ENCODE measurements around the gene DHFR2.
"Not testable (repeated sequence)": the region's sequence is repeated elsewhere in the genome, so short reads cannot be mapped to it uniquely, and the experiment has no call there.

DHFR2 gene

DNA sequence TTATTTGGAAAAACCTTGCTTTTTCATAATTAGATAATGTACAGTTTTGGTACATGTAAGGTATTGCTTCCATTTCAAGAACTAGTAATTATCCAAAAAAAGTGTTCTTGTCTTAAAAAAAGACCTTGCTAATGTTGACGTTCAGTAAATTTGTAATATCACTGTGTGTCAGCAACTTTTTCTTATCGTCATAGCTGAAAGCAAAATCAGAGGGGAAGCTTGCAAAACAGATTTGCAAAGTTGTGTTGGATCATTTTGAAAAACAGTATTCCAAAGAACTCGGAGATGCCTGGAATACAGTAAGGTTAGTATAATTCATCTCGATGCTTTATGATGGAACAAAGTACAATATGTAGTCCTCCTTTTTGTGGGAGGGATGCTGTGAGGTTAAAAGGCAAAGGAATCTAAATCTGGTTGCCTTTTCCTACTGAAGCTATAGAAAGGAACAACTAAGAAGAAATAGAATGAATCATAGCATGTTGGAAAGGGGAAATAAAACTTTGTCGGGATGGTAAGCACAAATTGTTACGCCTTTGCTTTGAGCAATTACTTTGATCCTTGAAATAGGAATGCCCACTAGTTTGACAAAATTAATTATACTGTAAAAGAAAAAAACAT is 1.6 kb upstream of the DHFR2 start:
- DNase-seq: no peak

DNA sequence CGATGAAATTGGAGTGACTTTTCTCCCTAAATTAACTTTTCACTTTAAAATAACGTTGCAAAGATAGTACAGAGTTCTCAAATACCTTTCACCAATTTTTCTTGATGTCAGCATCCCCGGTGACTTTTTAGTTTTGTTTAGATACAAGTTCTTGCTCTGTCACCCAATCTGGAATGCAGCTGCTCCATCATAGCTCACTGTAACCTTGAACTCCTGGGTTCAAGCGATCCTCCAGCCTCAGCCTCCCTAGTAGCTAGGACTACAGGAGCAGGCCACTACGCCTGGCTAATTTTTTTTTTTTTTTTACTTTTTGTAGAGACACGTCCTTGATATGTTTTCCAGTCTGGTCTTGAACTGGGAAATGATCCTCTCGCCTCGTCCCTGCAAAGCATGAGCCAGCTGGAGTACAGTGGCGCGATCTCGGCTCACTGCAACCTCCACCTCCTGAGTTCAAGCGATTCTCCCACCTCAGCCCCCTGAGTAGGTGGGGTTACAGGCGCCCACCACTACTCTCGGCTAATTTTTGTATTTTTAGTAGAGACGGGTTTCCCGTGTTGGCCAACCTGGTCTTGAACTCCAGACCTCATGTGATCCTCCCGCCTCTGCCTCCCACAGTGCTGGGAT is 892 bp upstream of the DHFR2 start:
- peak; percentile 27 for DNase-seq

DNA sequence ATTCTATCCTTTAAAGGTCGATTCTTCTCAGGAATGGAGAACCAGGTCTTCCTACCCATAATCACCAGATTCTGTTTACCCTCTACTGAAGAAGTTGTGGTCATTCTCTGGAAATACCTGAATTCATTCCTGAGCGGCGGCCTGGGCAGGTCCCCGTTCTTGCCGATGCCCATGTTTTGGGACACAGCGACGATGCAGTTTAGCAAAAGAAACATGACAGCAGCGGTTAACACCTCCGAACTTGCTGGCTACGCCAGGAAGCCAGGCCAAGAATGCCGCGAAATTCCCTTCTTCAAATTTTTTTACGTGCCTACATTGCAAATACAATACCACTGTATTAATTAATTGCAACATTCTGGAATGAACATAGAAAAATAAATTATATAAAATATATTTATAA is 1.4 kb downstream of the DHFR2 start:
- DNase-seq: no peak

DNA sequence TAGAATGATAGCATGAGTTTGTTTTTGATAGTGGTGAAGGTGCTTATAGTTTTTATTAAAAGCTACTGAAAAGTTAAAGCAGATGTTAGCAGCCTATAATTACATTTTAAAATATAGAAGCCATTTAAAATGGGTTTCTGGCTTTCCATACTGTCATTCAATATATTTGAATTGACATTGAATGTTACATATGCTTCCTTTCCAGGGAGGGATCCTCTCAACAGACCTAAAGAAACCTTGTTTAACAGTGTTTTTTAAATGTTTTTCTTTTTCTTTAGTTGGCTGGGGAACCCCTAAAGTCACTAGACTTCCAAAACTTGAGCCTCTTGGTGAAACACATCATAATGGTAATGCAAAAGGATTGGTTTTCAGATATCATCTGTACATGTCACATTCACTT is 12.2 kb downstream of the DHFR2 start:
- DNase-seq: no peak

DNA sequence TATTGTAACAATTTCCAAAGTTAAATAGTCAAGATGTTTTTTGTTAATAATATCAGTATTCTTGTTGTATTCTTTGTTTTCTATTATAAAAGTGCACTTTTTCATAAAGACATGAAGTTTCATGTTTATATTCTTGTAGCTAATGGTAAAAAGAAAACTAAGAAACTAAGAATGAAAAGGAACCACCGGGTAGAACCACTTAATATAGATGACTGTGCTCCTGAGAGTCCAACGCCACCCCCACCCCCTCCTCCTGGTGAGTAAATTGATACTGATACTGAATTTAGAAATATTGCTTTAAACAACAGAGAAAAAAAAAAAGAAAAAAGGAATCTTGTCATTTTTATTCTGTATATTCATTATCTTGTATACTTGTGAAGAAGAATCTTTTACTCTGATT is 13.4 kb downstream of the DHFR2 start:
- DNase-seq: no peak

DNA sequence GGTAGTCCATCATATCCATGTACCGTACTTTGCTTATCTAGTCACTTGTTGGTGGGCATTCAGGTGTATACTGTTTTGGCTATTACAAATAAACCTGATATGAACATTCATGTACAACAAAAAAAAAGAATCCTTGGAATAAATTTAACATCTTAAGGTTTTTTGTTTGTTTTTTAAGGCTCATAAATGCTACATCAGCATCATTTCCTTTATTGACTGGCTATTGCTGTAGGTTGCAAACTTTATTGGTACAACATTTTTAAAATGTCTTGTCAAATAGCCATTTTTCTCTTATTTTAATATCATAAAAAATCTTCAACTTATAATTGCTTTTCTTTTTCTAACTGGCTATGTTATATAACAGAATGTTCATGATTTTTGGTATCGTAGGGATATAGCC is 16.2 kb downstream of the DHFR2 start:
- no peak for DNase-seq

DNA sequence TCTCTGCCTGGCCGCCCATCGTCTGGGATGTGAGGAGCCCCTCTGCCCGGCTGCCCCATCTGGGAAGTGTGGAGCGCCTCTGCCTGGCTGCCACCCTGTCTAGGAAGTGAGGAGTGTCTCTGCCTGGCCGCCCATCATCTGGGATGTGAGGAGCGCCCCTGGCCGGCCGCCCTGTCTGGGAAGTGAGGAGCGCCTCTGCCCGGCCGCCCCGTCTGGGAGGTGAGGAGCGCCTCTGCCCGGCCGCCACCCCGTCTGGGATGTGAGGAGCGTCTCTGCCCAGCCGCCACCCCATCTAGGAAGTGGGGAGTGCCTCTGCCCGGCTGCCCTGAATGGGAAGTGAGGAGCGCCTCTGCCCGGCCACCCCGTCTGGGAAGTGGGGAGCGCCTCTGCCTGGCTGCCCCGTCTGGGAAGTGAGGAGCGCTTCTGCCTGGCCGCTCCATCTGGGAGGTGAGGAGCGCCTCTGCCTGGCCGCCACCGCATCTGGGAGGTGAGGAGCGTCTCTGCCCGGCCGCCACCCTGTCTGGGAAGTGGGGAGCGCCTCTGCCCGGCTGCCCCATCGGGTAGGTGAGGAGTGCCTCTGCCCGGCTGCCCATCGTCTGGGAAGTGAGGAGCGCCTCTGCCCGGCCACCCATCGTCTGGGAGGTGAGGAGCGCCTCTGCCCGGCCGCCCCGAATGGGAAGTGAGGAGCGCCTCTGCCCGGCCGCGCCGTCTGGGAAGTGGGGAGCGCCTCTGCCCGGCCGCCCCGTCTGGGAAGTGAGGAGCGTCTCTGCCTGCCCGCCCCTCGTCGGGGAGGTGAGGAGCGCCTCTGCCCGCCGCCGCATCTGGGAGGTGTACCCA is 18.4 kb downstream of the DHFR2 start:
- not testable (repeated sequence) for DNase-seq

DNA sequence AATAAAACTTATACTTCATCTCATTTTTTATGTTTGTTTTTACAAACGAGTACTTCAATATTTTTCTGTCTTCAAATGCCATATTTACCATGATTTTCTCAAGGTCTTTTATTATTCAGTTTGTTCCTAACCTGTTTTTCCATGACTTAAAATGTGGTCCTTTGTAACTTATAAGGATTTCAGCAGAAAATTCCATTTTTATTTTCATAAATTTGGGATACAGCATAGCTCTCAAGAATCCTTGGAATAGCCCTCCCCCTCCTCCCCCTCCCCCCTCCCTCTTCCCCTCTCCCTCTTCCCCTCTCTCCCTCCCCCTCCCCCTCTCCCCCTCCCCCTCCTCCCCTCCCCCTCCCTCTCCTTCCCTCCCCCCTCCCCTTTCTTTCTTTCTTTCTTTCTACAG is 19.4 kb downstream of the DHFR2 start:
- no peak for DNase-seq

DNA sequence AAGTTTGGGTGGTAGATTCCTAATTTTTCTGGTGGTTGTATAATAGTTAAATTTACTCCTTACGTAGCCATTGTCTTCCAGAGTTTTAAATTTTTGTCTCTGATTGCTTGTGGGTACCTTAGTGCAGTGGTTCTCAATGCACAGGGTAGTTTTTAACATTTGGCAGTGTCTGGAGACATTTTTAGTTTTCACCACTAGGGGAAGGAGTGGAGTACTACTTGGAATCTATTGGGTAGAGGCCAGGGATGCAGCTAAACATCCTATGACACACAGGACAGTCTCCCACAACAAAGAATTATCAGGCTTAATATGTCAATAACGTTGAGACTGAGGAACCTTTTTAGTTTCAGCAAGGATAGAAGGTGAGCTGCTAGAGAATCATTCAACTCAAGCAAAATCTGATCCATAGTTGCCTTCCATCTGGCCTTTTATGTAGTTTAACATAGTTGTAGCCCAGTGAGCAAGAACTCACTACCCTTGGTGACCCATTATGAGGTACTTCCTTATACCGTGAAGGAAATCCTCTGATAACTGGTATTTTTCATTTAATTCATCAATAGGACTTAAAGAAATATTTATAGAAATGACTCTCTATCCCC is 25.7 kb downstream of the DHFR2 start:
- no peak for DNase-seq

DNA sequence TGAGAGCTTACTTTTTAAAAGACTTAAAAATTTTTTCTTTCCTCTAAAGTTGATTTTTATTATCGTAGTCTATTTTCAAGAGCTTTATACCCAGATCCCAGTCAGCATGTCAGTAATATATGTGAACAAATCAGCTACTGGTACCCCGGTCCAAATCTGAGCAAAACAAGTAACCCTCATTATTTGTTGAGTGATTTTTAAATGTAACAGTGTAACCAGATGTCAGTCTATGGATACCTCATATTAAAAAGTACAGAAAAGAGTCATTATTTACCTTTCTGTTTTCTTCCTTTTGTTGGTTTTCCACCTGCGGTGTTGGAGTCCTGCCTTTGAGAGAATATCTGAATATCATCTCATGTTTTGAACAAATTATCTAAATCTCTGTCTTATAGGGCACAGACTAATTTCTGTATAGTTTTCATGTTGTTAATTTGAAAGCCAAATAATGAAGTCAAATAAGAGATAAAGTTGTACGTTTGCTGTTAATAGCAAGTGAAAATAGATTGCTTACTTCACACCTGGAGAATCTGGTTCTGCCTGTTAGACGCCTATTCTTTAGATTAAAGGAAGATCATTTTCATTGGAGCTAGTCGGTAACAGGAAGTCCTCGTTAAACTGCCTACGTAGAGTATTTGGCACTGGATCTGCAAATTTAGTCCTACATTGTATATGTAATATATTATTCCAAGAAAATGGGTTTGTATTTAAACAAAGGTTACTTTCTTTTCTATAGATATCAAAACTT is 34.5 kb downstream of the DHFR2 start, which contains the start of gene STX19:
Gene STX19 (minus strand): TSS at position 505 of the 745 bp plus-strand sequence. CDS start 13,328 bp downstream, outside the sequence.
- DNase-seq: no peak

DNA sequence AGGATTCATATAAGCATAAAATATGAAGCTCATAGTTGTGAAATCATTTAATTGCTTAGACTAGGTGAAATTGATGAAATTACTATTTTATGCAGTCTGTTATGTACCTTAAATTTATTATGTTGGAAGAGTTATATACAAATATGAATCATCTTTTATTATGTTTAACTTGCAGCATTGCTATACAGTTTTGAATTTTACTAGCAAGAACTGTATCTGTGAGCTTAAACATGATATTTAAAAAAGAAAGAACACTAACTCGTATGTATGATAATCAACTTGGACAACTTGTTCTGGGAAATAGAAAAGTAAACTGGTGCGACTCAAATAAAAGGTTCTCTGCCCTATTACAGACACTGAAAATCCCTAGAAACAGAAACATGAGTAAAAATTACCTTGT is 36.1 kb downstream of the DHFR2 start:
- no peak for DNase-seq

DNA sequence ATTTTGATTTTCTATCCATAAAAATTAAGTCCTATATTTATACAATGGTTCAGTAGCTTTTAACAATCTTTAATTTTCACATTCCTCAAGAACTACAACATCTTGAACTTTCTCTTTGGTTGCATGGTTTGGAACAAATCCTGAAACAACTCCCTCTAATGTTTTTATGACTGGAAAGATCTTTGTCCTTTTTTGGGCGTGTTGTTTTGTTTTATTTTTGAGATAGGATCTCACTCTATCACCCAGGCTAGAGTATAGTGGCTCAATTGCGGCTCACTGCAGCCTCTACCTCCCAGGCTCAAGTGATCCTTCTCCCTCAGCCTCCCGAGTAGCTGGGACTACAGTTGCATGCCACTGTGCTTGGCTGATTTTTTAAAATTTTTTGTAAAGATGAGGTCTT is 38.3 kb downstream of the DHFR2 start:
- no peak for DNase-seq

DNA sequence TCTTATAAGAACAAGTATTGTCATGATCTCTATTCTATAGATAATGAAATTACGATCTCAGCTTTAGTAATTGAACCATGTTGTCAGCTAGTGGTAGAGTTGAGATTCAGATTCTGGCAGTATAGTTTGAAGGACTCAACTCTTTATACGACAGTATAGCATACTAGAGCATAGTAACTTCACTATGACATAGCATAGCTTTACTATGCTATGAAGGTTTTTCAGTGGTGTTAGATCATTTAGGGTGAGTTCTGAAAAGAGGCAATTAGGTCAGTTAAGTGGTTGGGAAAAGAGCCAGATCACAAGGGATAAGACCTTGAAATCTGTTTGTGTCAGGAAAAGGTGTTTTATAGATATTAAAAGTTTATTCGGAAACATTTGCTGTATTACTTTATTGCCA is 42.4 kb downstream of the DHFR2 start:
- DNase-seq: no peak

DNA sequence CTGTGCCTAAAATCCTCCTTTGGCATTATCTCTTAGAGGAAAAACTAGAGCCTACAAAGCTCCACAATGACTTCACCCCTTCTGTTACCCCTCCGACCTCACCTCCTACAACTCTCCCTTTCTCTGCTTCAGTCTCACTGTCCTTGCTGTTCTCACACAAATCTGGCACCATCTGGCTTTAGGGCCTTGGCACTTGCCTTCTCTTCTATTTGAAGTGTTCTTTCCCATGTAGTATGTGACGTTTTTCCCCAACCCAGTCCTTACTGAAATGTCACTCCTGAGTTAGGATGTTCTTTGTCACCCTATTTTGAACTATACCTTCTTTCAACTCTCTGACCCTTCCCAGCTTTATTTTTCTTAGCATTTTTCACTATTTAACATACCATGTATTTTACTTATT is 43.1 kb downstream of the DHFR2 start:
- no peak for DNase-seq

DNA sequence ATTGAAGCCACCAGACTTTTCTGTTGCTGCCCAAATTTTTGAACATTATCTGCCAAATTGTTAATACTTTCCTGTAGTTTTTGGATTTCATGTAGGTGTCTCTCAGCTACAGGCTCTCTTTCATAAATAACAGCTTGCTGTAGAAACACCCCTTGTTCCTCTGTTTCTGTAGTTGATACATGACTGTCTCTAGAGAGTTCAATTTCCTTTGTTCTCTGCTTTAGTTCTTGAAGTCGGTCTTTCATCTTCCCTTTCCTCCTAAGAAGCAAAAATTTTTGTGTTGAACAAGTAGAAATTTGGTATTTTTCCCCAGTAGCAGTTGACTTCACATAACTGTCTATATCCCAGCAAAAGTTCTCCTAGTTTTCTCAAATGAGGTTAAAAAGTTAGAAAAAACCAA is 47.7 kb downstream of the DHFR2 start:
- DNase-seq: no peak

DNA sequence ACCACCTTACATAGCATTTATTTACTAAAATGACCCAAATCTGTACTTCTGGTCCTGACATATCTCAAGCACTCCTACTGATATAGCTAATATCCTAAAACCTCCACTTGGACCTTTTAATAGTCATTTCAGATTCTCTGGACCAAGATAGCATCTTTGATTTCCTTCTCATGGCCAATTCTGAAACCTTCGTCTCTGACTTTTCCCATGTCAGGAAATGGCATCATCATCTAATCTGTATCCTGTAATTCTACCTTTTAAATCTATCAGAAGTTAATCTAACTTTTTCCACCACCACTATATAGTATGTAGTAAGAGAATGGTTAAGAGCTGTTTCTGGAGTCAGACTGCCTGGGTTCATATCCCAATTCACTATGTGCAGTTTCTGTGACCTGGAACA is 50.5 kb downstream of the DHFR2 start:
- DNase-seq: no peak

DNA sequence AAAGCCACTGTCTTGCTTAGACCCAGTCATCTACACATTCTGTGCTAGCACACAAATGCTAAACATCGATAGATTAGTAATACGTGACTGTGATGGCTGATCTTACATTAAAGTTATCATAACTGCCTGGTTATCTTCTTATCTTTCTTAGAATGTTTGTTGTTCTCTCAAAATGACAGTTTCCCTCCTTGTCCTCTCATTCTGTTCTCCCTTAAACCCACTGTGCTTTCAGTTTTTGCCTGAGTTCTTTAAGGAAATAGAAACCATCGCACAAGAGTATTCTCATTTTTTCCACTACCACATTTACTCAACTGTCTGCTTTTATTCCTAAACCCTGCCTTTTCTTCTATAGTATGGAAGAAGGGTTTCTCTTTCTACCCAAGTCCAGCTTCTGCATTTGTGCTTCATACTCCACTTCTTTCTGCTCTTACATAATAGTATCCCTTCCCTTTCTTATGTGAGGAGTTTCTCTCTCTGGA is 51.4 kb downstream of the DHFR2 start:
- no peak for DNase-seq

DNA sequence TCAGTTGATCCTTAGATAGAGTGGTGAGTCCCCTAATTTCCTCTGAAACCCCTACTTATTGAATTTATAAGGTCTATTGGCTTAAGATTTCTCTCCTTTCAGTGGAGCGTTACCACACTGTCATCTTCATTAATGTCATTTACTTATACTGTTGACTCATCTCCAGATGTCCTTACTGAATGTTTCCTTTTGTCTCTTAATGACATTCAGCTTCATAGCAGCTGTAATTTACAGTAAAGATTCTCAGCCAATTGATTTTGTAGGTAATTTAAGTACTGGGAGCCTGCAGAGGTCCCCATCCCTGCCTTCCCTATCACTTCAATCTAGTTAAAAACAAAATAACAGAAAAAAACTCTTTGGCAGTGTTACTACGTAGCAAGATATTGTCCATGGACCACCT is 53.1 kb downstream of the DHFR2 start:
- no peak for DNase-seq

DNA sequence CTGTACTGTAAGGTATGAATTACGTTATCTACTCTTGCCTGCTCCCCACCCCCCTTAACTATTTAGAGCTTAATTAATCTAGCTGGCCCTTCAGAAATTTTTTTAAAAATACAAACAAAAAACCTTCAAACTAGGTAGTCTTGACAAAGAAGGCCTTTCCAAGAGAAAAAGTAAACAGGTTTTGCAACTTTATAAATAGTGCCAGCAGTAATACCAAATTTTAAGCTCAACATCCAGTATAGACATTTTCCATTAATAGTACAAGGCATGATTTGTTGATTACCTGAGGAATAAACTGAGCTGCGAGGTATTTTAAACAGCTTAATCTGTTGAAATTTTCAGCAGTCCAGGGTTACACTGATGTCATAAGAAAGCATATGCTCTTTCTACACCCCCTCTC is 54.5 kb downstream of the DHFR2 start:
- no peak for DNase-seq

Data from stimulated activated CD8-positive, alpha-beta memory T cell treated with anti-CD3 and anti-CD28 coated beads, Interleukin-4, amount 100 ng/mL, for 48 hours (primary cell).